Right atrium auricular region (tissue), 2 donors: Measurements from ENCODE around the gene ZNF764. TPM values are rescaled to one million over a fixed set of nuclear protein-coding genes. Genes with fewer than 3 reads are reported as not detected.
"Not testable (repeated sequence)": the region's sequence is repeated elsewhere in the genome, so short reads cannot be mapped to it uniquely, and the experiment has no call there.

ENCODE experiments used
- DNase-seq: peaks from one replicate; pipeline ENCODE4 v3.0.0-alpha.2; 2019; ENCODE audit warnings: low spot score
- H3K27ac ChIP-seq, 2 donors: fragments of 200-600 bp; sonication (generic); 1 replicate in 1 of 2; 2 replicates in 1 of 2; pipeline ENCODE4 v1.5.1; 2016 to 2019
- H3K27me3 ChIP-seq, 2 donors: fragments of 200-600 bp; sonication (generic); one replicate each; pipeline versions ENCODE4 v1.5.1 to v1.6.0; 2017 to 2019
- H3K36me3 ChIP-seq: fragments of 200-600 bp; sonication (generic); one replicate; pipeline ENCODE4 v1.5.1; 2016
- H3K4me1 ChIP-seq, 2 donors: fragments of 200-600 bp; sonication (generic); one replicate each; pipeline versions ENCODE4 v1.5.1 to v1.6.0; 2017 to 2019
- H3K4me3 ChIP-seq, 2 donors: fragments of 200-600 bp; sonication (generic); 1 replicate in 1 of 2; 2 replicates in 1 of 2; pipeline ENCODE4 v1.5.1; 2017 to 2019; ENCODE audit warnings: mild to moderate bottlenecking in 1 of 2, moderate library complexity in 1 of 2
- H3K9me3 ChIP-seq, 2 donors: fragments of 200-600 bp; sonication (generic); one replicate each; pipeline ENCODE4 v1.5.1; 2019
- total RNA-seq, 2 donors: library from RNA; depleted of rRNA; stranded (reverse); fragments of >200 nt; gene quantifications; one replicate each; pipeline ENCODE4 v1.1.0, GENCODE V29; 2016
- TF ChIP-seq, protein P1 (sequence below), 2 donors: fragments of 200-600 bp; sonication (generic); IDR thresholded peaks; one replicate each; pipeline ENCODE4 v1.5.1; 2019; ENCODE audit warnings: antibody characterized with exemption in 2 of 2

ZNF764 gene
- total RNA-seq, 2 donors from 2014 or later = 12.0 to 16.9 TPM

DNA sequence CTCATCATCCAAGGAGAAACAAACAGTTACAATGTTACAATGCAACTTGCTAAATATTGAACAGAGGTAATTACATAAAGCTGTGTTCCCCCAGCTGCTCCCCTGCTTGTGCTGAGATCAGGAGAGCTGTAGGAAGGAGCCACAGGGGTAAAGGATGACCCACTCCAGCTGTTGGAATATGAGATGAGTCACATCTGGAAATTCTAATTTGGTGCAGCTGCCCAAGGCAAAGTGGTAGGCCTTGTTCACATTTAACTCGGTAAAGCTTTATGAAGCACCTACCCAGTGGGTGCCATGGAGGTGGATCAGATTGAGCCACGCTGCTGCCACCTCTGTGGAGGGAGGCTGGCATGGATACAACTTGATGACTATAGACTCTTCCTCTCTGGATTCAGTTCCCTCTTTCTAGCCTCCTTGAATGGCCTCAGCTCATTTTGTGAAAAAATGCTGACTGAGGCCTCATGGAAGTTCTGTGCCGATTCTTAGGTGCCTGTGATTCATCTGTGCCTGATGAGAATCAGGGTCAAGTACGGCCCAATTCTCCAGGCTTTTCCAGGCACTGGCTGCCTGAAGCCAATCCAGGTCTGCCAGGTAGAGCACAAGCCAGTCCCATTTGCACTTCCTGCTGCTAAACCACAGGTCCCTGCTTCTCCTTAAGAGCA is 44.6 kb upstream of the ZNF764 start:
- Histone ChIP-seq H3K4me3 (no peak overlapping the region), H3K4me1 (no peaks in the 10 kb centered on the region), H3K36me3 (peaks cover 32% of the 10 kb centered on the region), H3K27me3 (no peaks in the 10 kb centered on the region), H3K27ac (no peak overlapping the region), H3K9me3 (no peaks in the 10 kb centered on the region)
- TF ChIP-seq, protein P1, sequence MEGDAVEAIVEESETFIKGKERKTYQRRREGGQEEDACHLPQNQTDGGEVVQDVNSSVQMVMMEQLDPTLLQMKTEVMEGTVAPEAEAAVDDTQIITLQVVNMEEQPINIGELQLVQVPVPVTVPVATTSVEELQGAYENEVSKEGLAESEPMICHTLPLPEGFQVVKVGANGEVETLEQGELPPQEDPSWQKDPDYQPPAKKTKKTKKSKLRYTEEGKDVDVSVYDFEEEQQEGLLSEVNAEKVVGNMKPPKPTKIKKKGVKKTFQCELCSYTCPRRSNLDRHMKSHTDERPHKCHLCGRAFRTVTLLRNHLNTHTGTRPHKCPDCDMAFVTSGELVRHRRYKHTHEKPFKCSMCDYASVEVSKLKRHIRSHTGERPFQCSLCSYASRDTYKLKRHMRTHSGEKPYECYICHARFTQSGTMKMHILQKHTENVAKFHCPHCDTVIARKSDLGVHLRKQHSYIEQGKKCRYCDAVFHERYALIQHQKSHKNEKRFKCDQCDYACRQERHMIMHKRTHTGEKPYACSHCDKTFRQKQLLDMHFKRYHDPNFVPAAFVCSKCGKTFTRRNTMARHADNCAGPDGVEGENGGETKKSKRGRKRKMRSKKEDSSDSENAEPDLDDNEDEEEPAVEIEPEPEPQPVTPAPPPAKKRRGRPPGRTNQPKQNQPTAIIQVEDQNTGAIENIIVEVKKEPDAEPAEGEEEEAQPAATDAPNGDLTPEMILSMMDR (IDR thresholded peaks at IDR 0.05) = no peak
- no peak for DNase-seq

DNA sequence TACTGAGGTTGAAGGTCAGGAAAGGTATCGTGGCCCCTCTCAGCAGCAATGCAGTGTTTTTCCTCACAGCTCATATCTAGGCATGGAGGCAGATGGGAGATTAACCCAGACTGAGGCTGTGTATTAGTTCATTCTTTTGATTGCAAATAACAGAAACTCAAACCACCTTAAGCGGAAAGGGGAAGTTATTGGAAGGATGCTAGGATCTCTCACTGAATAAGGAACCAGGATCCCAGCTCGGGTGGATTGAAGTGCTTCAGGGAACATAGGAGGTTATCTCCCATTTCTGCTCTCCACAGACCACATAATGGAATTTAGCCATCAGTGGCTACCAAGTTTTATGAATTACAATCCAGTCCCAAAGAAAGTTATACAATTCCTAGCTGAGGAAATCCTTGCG is 43.8 kb upstream of the ZNF764 start:
- no peak for DNase-seq
- TF ChIP-seq, protein P1 (IDR thresholded peaks at IDR 0.05) = no peak
- Histone ChIP-seq H3K4me3 (no peak overlapping the region), H3K27me3 (no peaks in the 10 kb centered on the region), H3K4me1 (no peaks in the 10 kb centered on the region), H3K36me3 (peaks cover 32% of the 10 kb centered on the region), H3K27ac (no peak overlapping the region), H3K9me3 (no peaks in the 10 kb centered on the region)

DNA sequence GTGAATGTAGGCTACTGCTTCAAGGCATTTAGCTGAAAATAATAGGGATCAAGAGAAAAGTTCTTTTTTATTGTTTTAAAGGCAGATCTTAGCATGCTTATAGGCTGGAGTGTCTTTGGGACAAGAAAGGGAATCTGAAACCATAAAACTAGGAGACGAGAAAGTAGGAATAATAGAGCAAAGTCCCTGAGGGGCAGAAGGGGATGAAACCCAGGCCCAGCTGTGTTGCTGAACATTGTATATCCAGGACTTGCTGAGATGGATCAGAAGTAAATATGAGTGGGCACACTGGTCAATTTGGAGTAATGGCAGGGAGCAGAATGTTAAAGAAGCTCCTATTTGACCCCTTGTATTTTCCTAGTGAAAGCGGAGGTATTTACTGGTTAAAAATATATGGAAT is 42.8 kb upstream of the ZNF764 start:
- no peak for DNase-seq
- TF ChIP-seq, protein P1 (IDR thresholded peaks at IDR 0.05) = no peak
- Histone ChIP-seq H3K27ac (no peak overlapping the region), H3K4me1 (no peaks in the 10 kb centered on the region), H3K27me3 (no peaks in the 10 kb centered on the region), H3K4me3 (no peak overlapping the region), H3K9me3 (no peaks in the 10 kb centered on the region), H3K36me3 (peaks cover 31% of the 10 kb centered on the region)

DNA sequence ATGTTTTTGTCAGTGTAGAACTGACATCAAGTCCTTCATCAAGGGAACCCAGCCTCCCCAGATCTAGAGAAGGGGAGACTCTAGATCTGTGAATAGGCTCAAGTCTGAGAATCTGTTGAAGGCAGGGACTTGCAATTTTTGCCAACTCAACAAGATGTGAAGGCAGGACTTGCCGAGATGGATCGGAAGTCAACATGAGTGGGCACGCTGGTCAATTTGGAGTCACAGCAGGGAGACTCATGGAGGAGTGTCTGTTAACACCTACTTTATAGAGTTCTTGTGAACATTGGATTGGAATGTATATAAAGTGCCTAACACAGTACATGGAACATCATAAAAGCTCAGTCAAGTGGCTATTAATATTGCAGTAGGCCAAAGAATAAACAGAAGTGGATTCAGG is 42.0 kb upstream of the ZNF764 start:
- Histone ChIP-seq H3K4me3 (no peak overlapping the region), H3K27me3 (no peaks in the 10 kb centered on the region), H3K4me1 (no peaks in the 10 kb centered on the region), H3K27ac (no peak overlapping the region), H3K36me3 (peaks cover 24% of the 10 kb centered on the region), H3K9me3 (no peaks in the 10 kb centered on the region)
- TF ChIP-seq, protein P1 (IDR thresholded peaks at IDR 0.05) = no peak
- no peak for DNase-seq

DNA sequence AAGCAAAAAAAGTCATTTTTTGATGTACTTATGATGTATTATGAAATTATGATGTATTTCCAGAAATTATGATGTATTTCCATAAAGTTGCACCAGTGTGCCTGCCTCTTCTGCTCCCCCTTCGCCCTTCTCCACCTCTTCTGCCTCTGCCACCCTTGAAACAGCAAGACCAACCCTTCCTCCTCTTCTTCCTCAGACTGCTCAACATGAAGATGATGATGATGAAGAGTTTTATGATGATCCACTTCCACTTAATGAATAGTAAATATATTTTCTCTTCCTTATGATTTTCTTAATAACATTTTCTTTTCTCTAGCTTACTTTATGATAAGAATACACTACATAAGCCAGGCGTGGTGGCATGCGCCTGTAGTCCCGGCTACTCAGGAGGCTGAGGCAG is 34.7 kb upstream of the ZNF764 start:
- Histone ChIP-seq H3K36me3 (no peaks in the 10 kb centered on the region), H3K27ac (no peak overlapping the region), H3K27me3 (no peaks in the 10 kb centered on the region), H3K4me3 (no peak overlapping the region), H3K4me1 (no peaks in the 10 kb centered on the region), H3K9me3 (no peaks in the 10 kb centered on the region)
- TF ChIP-seq, protein P1 (IDR thresholded peaks at IDR 0.05) = no peak
- no peak for DNase-seq

DNA sequence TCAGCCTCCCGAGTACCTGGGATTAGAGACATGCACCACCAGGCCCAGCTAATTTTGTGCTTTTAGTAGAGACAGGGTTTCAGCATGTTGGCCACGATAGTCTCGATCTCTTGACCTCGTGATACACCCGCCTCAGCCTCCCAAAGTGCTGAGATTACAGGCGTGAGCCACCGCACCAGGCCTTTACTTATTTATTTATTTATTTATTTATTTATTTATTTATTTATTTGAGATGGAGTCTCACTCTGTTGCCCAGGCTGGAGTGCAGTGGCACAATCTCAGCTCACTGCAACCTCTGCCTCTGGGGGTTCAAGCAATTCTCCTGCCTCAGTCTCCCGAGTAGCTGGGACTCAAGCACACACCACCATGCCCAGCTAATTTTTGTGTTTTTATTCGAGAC is 32.7 kb upstream of the ZNF764 start:
- DNase-seq, H3K9me3 ChIP-seq, H3K4me3 ChIP-seq, H3K4me1 ChIP-seq, H3K36me3 ChIP-seq, H3K27ac ChIP-seq, H3K27me3 ChIP-seq: not testable (repeated sequence)

DNA sequence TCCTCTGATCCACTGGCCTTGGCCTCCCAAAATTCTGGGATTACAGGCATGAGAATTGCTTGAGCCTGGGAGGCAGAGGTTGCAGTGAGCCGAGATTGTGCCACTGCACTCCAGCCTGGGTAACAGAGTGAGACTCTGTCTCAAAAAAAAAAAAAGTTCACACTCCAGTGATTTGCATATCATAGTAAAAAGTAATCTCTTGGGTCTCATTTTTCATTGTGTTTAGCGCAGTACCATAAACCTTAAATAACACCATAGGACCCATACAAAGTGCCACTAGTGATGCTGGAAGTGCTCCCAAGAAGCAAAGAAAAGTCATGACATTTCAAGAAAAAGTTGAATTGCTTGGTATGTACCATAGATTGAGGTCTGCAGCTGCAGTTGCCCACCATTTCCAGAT is 31.4 kb upstream of the ZNF764 start:
- not testable (repeated sequence) for H3K4me3 ChIP-seq, H3K27ac ChIP-seq, H3K27me3 ChIP-seq, H3K9me3 ChIP-seq, DNase-seq, H3K36me3 ChIP-seq
- H3K4me1 ChIP-seq = peaks cover 0 to 12% of the 10 kb centered on the region in 2 donors
